Brain pericyte (primary cell): Measurements from ENCODE around the gene UBALD2.
"Not testable (repeated sequence)": the region's sequence is repeated elsewhere in the genome, so short reads cannot be mapped to it uniquely, and the experiment has no call there.

ENCODE experiments used
- DNase-seq: peaks from one replicate; pipeline ENCODE4 v3.0.0-alpha.2; 2012; ENCODE audit warnings: low read depth, low spot score

UBALD2 gene

DNA sequence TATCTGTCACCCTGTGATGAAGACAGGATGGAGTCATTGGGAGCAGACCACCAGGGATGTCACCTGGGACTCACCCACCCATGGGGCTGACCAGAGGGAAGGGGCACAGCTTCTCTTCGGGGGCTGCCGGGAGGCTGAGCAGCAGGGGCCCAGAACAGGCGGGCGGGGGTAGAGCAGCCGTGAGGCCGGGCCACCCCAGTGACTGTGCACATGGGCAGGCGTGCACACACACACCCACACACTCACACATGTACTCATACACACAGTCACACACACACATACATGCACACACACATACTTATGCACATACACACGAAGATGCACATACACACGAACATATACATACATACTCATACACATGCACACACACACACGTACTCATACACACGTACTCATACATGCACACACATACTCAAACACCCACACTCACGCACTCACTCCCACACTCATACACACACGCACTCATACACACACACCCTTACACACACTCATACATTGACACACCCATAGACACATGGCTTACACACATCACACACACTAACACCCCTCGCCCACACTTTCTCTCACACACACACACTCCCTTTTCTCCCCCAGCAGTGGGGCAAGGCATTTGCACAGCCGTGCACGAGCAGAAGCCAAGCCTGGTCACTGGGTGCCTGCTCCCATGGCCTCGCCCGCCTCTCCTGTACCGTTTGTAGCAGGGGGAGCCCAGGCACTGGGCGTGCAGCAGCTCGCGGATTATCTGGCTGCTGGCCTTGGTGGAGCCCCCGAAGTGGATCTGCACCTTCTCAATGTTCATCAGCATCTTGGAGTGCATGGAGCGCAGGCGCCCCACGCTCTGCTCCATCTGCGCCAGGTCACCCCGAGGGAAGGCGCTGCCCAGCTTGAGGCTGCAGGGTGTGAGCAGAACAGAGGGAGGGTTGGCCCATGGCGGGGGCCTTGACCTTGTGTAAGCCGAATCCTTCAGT lies 12.4 kb downstream of the UBALD2 start:
- DNase-seq = no peak

DNA sequence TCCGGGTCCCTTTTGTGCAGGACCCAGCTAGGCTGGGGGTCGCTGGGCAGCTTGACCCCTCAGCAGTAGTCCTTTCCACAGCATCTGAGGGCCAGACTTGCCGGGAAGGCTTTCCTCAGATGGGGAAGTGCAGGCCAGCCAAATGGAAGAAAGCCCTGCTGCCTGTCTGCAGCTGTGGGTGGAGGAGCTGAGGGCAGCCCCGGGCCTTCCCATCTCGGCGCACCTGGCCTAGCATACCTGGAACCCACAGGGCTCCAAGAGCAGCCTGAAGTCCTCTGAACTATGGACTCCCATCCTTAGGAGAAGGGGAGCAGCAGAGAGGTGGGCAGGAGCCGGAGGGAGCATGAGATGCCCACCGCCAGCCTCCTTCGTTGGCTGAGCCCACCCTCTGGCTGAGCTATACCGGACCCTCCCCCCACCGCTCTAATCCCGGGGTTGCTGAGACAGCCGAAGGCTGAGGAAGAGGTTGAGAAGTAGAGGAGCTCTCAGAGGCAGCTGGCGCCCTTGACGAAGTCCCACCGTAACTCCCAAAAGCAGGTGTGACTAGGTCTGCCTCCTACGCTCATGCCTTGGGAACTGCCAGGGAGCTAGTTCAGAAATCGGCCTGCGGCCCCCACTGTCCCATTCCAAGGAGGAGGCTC lies 13.2 kb downstream of the UBALD2 start:
- no peak for DNase-seq

DNA sequence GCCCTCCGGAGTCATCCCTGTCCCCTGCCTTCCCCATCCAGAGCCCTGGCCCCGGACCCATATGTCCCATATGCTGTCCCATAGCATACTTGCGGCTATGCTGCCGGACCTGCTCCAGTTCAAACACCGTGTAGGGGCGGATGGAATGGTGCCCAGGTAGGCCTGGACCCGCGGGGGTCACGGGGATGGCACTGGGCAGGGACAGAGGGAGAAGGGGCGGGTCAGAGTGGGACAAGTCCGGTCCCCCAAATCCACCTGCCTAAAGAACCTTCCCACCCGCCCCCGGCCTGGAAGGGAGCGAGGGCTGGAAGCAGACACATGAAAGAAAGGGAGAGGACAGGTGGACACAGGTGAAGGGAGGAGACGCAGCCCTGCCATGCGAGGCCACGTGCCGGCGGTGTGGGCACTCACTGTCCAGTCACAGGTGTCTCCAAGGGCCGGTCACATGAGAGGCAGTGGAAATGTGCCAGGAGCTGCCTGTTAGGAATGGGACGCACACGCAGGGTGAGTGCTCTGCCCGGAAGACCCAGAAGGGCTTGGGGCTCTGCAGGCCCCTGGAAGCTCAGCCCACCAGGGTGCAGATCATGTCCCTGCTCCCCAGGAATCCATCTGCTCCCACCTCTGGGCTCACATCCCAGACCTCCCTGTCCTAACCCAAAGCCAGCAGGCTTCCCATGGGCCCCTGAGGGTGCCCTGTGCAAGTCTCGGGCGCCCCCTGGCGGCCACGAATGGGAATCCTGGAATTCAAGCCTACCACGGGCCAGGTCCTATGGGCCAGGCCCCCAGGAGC lies 14.0 kb downstream of the UBALD2 start:
- DNase-seq = no peak

DNA sequence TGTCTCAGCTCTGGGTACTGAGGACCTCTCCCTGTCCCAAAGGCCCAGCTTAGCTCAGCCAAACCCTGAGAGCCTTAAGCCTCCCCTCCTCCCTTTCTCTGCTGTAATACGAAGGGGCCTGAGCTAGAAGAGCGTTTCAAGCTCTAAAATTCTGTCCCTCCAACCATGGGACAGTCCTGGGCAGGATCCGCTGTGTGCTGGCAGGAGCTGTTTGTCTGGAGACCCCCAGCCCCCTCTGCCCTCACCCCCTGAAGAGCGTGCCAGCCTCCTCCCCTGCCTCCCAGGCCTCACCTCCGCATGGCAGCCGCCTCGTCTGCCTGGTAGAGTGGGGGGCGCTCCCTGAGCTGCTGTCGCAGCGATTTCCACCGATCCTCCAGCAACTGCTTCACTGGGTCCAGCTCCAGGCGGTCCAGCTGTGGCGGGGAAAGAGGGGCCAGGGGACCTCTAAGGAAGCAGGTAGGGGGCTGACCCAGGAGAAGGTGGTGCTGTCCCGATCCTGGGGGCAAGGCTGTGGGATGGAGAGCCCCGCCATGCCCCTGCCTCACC lies 14.7 kb downstream of the UBALD2 start:
- DNase-seq = no peak

DNA sequence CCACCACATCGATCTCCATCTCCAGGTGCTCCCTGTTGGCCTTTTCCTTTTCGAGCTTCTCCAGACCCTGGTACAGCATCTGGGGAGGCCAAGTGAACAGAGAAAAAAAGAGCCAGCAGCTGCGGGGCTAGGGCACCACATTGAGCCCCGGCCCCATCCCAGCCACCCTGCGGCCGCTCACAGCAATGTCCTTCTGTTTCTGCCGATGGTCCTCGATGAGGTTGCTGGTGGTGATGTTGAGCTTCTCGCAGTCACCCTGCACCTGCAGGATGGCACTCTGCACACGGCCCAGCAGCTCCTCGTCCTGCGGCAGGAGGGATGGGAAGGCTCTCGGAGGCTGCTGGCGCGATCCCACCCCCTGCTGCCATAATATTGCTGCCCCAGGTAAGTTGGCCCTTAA lies 15.5 kb downstream of the UBALD2 start:
- DNase-seq = no peak

DNA sequence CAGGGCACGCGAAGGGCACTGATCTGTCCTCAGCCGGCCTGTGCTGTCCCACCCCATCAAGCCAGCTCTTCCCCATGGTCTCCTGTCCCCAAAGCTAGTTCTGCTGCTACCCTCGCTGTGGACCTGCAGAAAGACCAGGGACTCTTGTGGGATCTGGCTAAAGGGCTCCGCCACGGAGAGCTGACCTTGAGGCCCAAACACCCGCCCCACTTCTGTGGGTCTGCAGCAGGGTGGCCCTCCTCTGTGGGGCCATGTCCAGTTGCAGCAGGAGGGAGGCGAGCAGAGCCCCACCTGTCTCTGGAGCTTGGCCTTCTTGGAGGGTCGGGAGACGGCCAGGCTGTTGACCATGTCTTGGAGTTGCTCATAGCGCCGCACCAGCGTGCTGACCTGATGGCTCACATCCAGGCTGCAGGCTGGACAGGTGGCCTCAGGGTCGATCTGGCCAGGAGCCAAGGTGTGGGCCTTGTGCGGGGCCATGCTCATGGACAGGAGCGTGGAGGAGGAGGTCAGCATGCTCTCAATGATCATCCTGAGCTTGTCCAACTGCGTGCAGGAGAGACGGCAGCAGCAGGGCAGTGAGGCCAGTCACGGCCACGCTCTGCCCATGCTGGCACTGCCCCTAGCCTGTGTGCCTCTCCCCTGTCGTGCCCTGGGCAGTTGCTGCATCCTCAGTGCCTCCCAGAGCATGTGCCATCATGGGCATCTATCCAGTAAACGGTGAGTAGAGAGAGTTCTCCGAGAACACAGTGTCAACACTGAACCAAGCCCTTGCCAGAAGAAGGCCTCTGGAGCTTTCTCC lies 16.6 kb downstream of the UBALD2 start:
- no peak for DNase-seq

DNA sequence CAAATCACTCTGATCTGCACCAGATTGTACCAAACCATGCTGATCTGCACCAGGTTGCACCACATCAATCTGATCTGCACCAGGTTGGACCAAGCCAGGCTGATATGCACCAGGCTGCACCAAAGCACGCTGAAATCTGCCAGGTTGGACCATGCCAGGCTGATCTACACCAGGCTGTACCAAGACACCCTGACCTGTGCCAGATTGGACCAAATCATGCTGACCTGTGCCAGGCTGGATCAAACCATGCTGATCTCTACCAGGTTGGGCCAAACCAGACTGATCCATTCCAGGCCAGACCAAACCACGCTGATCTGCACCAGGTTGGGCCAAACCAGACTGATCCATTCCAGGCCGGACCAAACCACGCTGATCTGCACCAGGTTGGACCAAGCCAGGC lies 27.4 kb downstream of the UBALD2 start:
- DNase-seq = no peak

DNA sequence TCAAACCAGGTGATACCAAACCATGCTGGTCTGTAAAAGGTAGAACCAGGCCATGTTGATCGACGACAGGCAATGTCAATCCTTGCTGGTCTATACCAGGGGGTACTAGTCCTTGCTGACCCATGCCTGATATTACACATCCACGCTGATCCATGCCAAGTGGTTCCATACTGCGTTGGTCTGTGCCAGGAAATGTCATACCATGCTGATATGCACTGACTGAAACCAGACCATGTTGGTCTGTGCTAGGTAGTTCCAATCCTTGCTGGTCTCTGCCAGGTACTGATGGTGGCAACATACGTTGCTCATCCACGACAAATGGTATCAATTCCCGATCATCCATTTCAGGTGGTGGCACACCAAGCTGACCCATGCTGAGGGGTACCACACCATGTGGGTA lies 28.0 kb downstream of the UBALD2 start:
- no peak for DNase-seq

DNA sequence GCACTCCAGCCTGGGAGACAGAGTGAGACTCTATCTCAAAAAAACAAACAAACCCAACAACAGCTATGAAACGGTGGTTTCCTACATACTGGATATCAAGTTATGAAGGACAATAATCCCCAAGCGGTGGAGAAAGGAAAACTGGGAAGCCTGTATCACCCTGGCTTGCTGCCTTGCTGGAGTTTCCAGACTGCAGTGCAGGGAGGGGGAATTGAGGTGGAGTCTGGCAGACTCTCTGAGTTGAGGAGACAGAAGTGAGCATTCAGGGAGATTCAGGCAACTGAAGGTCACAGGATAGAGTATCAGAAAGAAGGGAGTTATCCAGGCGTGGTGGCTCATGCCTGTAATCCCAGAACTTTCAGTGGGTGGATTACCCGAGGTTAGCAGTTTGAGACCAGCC lies 31.0 kb downstream of the UBALD2 start:
- DNase-seq = no peak

DNA sequence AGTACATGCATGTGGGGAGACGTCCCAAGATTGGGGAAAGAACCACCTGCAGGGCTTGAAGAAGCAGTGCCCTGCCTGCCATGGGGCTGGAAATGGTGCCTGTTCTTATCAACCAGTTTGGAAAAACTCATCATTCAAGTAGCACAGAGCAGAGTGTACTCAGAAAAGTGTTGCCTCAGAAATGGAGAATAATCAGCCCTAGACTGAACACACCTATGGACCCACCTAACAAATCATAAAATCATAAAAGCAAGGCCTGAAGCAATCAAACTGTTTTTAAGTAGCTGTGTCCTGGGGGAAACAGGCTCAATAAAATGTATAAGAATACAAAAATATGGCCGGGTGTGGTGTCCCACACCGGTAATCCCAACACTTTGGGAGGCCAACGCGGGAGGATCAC lies 31.7 kb downstream of the UBALD2 start:
- no peak for DNase-seq

DNA sequence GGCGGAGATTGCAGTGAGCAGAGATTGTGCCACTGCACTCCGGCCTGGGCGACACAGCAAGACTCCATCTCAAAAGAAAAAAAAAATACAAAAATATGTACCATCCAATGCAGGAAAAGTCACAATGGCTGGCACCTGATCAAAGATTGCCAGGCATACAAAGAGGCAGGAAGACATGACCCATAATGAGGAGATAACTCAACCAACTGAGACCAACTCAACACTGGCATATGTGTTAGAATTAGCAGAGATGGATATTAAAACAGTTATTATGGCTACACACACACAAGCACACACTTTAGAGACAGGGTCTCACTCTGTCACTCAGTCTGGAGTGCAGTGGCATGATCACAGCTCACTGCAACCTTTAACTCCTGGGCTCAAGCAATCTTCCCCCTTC lies 32.3 kb downstream of the UBALD2 start:
- no peak for DNase-seq

DNA sequence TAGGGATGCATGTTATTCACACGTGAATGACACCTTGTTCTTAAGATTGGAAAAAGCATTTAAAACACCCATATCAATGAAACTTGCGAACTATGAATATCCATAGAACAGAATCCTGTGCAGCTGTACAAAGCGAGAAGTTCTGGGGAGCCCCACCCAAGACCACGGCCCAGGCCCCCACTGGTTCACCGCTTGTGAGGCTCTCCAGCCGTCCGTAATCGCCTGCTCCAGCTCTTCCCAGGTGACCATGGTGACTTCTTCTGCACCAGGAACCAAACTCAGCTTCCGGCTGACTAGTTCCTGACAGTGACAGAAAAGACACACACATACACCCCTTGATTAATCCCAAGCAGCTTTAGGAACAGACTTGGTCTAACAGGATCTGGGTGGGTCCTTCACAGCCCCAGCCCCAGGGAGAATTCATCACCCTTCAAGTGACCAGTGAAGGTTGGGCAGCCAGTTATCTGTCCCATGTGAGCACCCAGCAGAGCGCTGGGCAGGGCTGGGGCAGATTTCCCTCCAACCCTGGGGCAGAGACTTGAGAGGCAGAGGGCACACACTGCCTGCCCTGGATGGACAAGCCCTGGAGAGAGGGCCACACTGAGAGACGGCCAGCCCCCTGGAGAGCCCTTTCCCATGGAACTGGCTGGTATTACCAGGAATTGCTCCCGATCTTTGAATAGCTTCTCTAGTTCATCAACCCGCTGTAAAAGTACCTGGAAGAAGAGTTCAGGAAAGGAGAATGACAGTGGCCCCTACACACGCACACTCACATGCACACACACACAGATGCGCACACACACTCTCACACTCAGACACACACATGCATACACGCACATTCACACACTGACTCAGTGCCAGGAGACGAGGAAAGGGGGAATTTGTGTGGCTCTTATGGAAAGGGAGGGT lies 39.3 kb downstream of the UBALD2 start:
- no peak for DNase-seq

DNA sequence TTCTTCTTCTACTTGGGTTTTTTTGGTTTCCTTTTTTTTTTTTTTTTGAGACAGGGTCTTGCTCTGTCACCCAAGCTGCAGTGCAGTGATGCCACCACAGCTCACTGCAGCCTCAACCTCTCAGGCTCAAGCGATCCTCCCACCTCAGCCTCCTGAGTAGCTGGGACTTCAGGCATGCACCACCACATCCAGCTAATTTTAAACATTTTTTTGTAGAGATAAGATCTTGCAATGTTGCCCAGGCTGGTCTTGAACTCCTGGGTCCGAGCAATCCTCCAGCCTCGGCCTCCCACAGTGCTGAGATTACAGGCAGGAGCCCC lies 39.9 kb downstream of the UBALD2 start:
- DNase-seq = not testable (repeated sequence)

DNA sequence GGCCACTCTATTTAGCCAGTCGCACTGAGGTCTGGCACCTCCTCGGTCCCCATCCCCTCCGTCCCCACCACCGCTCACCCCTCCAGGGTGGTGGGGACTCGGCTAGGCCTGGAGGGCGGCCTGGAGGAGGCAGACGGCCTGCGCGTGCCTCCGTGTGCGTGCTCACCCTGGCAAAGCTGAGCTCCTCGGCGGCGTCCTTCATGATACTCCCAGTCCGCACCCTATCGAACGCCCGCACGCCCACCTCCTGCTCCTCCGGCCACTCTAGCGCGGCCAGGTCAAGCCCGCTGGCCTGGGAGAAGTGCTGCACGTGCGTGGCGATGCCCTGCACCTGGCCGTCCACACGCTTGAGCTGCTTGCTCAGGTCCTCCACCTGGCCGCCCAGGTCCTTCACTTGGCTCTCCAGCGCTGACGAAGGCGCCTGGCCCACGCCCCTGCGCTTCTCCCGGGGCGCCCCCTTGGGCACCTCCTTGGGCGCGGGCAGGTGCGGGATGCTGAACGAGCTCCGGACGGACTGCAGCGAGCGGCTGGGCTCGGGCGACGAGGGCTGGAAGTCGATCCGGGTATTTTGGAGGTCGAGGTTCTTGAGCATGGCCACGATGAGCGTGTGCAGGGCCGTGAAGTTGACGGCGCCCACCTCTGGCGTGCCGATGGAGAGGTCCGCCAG lies 42.3 kb downstream of the UBALD2 start:
- DNase-seq = no peak

DNA sequence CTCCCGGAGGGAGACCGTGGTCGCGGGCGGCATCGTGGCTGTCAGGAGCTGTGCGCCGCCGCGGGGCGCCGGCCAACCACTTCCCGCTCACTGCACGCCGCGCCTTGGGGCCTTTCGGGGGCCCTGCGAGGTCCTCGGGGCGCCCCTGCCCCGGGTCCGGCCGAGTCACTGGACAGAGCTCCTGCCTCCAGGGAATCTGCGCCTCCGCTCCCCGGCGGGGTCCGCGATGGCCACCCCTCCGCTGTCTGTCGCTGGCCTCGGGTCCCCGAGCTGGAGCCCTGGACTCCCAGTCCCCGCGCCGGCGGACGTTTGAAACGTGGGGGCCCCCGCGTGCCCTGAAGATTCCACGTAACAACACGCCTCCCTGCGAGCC lies 42.8 kb downstream of the UBALD2 start, which contains the start of gene QRICH2:
QRICH2 (minus strand) TSS at position 311 of the 373 bp plus-strand sequence; CDS start at position 33, 278 bp downstream.
- no peak for DNase-seq

DNA sequence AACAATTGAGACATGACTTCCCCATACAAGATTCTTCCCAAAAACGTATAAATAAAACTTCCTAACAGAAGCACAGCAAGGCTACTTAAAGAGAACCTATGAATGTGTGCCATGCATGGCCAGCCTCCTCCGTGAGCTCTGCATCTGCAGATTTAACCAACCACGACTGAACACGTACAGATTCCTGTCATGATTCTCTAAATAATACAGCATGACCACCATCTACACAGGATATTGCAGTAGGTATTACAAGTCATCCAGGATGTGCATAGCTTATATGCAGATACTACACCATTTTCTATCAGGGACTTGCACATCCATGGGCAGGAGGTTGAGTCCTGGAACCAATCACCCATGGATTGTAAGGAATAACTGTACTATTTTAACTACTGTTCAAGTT lies 44.3 kb downstream of the UBALD2 start:
- no peak for DNase-seq

DNA sequence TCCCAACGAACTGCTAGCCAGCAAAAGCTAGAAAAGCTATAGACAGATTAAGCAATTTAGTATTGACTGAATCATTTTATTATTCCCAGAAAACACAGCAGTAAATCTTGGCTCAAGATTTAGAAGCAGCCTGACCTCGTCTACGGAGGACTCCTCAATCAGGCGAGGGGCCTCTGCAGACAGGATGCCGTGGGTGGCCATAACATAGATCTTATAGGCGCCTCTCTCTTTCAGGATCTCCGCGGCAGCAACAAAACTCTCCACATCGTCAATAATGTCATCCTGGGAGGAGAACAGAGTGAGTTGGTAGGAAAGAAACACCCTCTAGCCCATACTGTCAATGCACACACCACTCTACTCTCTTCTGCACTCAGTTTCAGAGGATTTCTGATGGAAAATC lies 47.6 kb downstream of the UBALD2 start:
- no peak for DNase-seq

DNA sequence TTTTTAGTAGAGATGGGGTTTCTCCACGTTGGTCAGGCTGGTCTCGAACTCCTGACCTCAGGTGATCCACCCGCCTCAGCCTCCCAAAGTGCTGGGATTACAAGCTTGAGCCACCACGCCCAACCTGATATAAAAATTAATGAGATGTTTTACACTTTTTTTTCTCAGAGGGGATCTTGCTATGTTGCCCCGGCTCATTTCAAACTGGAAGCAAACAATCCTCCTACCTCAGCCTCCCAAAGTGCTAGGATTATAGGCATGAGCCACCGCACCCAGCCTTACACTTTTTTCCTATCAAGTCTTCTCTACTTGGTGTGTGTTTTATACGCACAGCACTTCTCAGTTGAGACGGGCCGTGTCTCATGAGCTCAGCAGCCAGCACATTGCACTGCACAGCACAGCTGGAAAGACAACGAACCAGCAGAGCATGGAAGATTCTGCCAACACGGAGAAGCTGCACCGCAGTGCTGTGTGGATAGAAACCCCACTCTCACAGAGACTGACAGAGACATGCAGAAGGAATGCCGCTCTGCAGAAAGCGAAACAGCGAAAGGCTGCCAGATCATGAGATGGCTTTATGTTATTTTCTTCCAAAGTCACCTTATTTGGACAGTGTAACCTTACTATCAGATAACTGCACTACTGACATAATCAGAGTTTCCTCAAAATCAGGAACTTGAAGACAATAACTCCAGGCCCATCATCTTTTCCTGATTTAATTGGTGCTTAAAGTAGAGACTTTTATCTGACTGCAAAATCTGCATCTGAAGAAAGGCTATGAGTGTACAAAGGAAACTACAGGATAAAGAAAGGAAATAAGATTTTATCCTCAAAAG lies 49.5 kb downstream of the UBALD2 start:
- no peak for DNase-seq

DNA sequence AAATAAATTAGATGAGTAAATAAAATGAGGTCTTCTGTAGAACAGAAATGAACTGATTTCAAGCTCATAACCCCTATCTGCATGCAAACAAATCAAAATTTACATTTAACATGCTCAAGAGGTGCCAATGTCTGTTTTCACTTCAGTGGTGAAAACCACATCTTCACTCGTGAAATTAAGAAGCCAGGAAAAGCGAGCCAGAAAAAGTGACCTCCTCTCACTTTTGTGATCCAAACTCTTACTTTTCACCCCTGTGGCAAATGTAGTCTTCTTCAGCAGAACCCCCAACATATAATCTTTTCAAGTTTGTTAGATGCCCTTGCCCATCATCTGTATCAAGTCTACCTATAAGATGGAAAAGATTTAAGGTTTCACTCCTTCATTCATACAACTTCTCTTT lies 52.4 kb downstream of the UBALD2 start:
- DNase-seq = no peak
